T follicular helper cell (primary cell): ENCODE measurements around the gene MYL12B.
"Not testable (repeated sequence)": the region's sequence is repeated elsewhere in the genome, so short reads cannot be mapped to it uniquely, and the experiment has no call there.

Experiments used
- DNase-seq: peaks from one replicate; pipeline ENCODE4 v3.0.0-alpha.2; 2020; ENCODE audit warnings: low read depth

The MYL12B gene

GRCh38 chr18:3262234-3263131 lies 550 bp downstream of the MYL12B start:
- DNase-seq, result peak; percentile 30

- DNase-seq, result no peak
These were observed 1.3 kb downstream of the MYL12B start for GRCh38 chr18:3263132-3263700.

- DNase-seq, result no peak
These were observed 2.4 kb downstream of the MYL12B start for GRCh38 chr18:3264362-3264761.

- no peak for DNase-seq
These were observed 3.7 kb downstream of the MYL12B start for GRCh38 chr18:3265564-3266033.

GRCh38 chr18:3266062-3266608 lies 4.2 kb downstream of the MYL12B start:
- DNase-seq, result no peak

GRCh38 chr18:3268306-3268705 lies 6.4 kb downstream of the MYL12B start:
- no peak for DNase-seq

GRCh38 chr18:3269241-3269913 lies 7.4 kb downstream of the MYL12B start:
- DNase-seq, result no peak

GRCh38 chr18:3269914-3270299 lies 8.0 kb downstream of the MYL12B start:
- no peak for DNase-seq

- DNase-seq, result no peak
These were observed 11.1 kb downstream of the MYL12B start for GRCh38 chr18:3273042-3273441.

- not testable (repeated sequence) for DNase-seq
These were observed 15.8 kb downstream of the MYL12B start for GRCh38 chr18:3277643-3278213.

- no peak for DNase-seq
These were observed 17.6 kb downstream of the MYL12B start for GRCh38 chr18:3279201-3280185.

GRCh38 chr18:3281456-3282400 lies 19.8 kb downstream of the MYL12B start:
- DNase-seq, result no peak

- no peak for DNase-seq
These were observed 21.4 kb downstream of the MYL12B start for GRCh38 chr18:3283253-3283863.

GRCh38 chr18:3283908-3284307 lies 22.0 kb downstream of the MYL12B start:
- no peak for DNase-seq

GRCh38 chr18:3284501-3284900 lies 22.6 kb downstream of the MYL12B start:
- no peak for DNase-seq

- no peak for DNase-seq
These were observed 24.2 kb downstream of the MYL12B start for GRCh38 chr18:3286159-3286558.

- DNase-seq, result no peak
These were observed 31.4 kb downstream of the MYL12B start for GRCh38 chr18:3293196-3293951.

- DNase-seq, result no peak
These were observed 32.6 kb downstream of the MYL12B start for GRCh38 chr18:3294435-3295080.
